CD4-positive, CD25-positive, alpha-beta regulatory T cell (primary cell): Measurements from ENCODE around the gene PTPA. TPM values are rescaled to one million over a fixed set of nuclear protein-coding genes. Genes with fewer than 3 reads are reported as not detected.
"Not testable (repeated sequence)": the region's sequence is repeated elsewhere in the genome, so short reads cannot be mapped to it uniquely, and the experiment has no call there.

Source experiments
- ATAC-seq, 2 donors: fragments of 150-1000 bp; cut with Tn5 transposase; one replicate each; pipeline ENCODE4 v1.10.0; 2021; ENCODE audit warnings: low read depth in 2 of 2, moderate number of reproducible peaks in 2 of 2, moderate library complexity in 1 of 2
- DNase-seq, 3 donors: peaks; one replicate each; pipeline versions ENCODE4 v3.0.0 to v3.0.0-alpha.2; 2012 to 2022; ENCODE audit warnings: mixed read lengths in 1 of 3
- H3K27ac ChIP-seq: one replicate; pipeline ENCODE4 v1.7.0; 2013; ENCODE audit warnings: mild to moderate bottlenecking, low read length; ENCODE audit not compliant: insufficient read depth, poor library complexity, severe bottlenecking
- H3K27me3 ChIP-seq: one replicate; pipeline ENCODE4 v1.7.0; 2013; ENCODE audit warnings: low read length; ENCODE audit not compliant: control insufficient read depth, insufficient read depth
- H3K36me3 ChIP-seq: one replicate; pipeline ENCODE4 v1.7.0; 2013; ENCODE audit warnings: mild to moderate bottlenecking, low read length, moderate library complexity; ENCODE audit not compliant: control insufficient read depth, insufficient read depth
- H3K4me1 ChIP-seq: 2 replicates; pipeline ENCODE4 v1.7.0; 2013; ENCODE audit warnings: mild to moderate bottlenecking, low read length; ENCODE audit not compliant: insufficient read depth, control insufficient read depth, poor library complexity, severe bottlenecking
- H3K4me3 ChIP-seq: one replicate; pipeline ENCODE4 v1.7.0; 2013; ENCODE audit warnings: low read depth, mild to moderate bottlenecking, low read length, moderate library complexity
- H3K9me3 ChIP-seq, 2 experiments: 1 replicate in 1 of 2; 2 replicates in 1 of 2; pipeline ENCODE4 v1.7.0; 2013; ENCODE audit warnings: low read length in 2 of 2, mild to moderate bottlenecking in 1 of 2, moderate library complexity in 1 of 2; ENCODE audit not compliant: control insufficient read depth in 2 of 2
- H3K27ac Mint-ChIP-seq, 3 donors: one replicate each; pipeline ENCODE4 v1.8.0; 2020 to 2022; ENCODE audit warnings: mild to moderate bottlenecking in 3 of 3, mixed read lengths in 3 of 3, moderate library complexity in 2 of 3
- H3K27me3 Mint-ChIP-seq: one replicate; pipeline ENCODE4 v1.8.0; 2022; ENCODE audit warnings: mild to moderate bottlenecking, mixed read lengths
- H3K36me3 Mint-ChIP-seq: one replicate; pipeline ENCODE4 v1.8.0; 2020; ENCODE audit warnings: mixed read lengths
- H3K4me1 Mint-ChIP-seq, 4 donors: one replicate each; pipeline ENCODE4 v1.8.0; 2020 to 2022; ENCODE audit warnings: mixed read lengths in 4 of 4, mild to moderate bottlenecking in 1 of 4
- H3K4me3 Mint-ChIP-seq, 4 donors: one replicate each; pipeline ENCODE4 v1.8.0; 2020 to 2022; ENCODE audit warnings: mild to moderate bottlenecking in 4 of 4, mixed read lengths in 4 of 4, moderate library complexity in 3 of 4
- H3K9me3 Mint-ChIP-seq, 7 donors: one replicate each; pipeline ENCODE4 v1.8.0; 2020 to 2022; ENCODE audit warnings: mixed read lengths in 7 of 7, mild to moderate bottlenecking in 3 of 7, moderate library complexity in 2 of 7
- polyA plus RNA-seq, 4 donors: library from polyadenylated mRNA; unstranded; fragments of 300-500 nt; fragmentation: Illumina TruSeq; gene quantifications; one replicate each; pipeline ENCODE4 v1.2.3, GENCODE V29; 2021
- total RNA-seq: library from RNA; stranded (reverse); gene quantifications from one replicate; pipeline ENCODE4 v1.2.3, GENCODE V29; 2022

Gene PTPA
- total and polyA plus RNA-seq, 5 donors from 2014 or later: 12.9 to 53.7 (median 16.7) TPM

DNA sequence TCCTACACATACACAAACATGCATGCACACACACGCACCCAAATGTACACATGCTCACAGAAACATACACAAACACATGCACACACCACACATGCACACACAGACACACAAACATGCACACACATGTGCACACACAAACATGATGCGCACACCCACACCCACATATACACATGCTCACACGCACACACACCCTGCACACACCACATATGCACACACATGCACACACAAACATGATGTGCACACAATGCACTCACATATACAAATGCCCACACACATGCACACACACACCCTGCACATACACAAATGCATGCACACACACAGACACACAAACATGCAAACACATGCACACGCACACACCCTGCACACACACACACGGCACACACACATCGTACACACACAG lies 74.2 kb downstream of the PTPA start:
- Mint-ChIP-seq H3K4me3 (no peak overlapping the region), H3K27ac (no peak overlapping the region), H3K36me3 (no peaks in the 10 kb centered on the region), H3K27me3 (no peaks in the 10 kb centered on the region), H3K4me1 (peaks cover 0 to 8% (median under 1%) of the 10 kb centered on the region in 4 donors), H3K9me3 (no peaks in the 10 kb centered on the region)
- no peak for ATAC-seq
- H3K27ac ChIP-seq: no peak overlapping the region
- H3K36me3 ChIP-seq: no peaks in the 10 kb centered on the region
- no peaks in the 10 kb centered on the region for H3K4me1 ChIP-seq
- H3K9me3 ChIP-seq: no peaks in the 10 kb centered on the region
- no peaks in the 10 kb centered on the region for H3K27me3 ChIP-seq
- DNase-seq: no peak
- H3K4me3 ChIP-seq: no peak overlapping the region

DNA sequence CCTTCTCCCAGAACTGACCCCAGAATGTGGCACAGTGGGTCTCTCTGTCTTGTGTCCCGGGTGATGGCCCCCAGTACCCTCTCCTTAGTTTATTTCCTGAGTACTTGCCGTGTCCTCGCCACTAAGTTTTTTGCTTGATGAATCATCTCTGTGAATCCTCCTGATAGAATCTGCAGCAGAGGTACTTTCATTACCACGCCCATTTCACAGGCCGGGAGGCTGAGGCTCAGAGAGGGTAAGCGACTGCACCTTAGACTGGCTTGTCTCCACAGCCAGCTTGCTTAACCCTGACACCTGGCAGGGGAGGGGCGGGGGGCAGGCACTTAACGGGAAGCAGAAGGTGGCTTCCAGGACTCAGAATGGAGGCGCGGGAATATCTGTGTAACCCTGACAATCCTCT lies 74.8 kb downstream of the PTPA start:
- no peak overlapping the region for H3K27ac Mint-ChIP-seq
- no peaks in the 10 kb centered on the region for H3K27me3 Mint-ChIP-seq
- H3K9me3 Mint-ChIP-seq: no peaks in the 10 kb centered on the region
- peak; percentile 26 to 43 for ATAC-seq
- Histone ChIP-seq H3K4me3 (no peak overlapping the region), H3K9me3 (no peaks in the 10 kb centered on the region), H3K27me3 (no peaks in the 10 kb centered on the region), H3K4me1 (no peaks in the 10 kb centered on the region), H3K36me3 (no peaks in the 10 kb centered on the region), H3K27ac (no peak overlapping the region)
- peaks cover 0 to 8% (median under 1%) of the 10 kb centered on the region in 4 donors for H3K4me1 Mint-ChIP-seq
- no peaks in the 10 kb centered on the region for H3K36me3 Mint-ChIP-seq
- peak overlapping the region in 1 of 4 donors; percentile 52 for H3K4me3 Mint-ChIP-seq
- DNase-seq: peak in 1 of 3 donors; percentile 52

DNA sequence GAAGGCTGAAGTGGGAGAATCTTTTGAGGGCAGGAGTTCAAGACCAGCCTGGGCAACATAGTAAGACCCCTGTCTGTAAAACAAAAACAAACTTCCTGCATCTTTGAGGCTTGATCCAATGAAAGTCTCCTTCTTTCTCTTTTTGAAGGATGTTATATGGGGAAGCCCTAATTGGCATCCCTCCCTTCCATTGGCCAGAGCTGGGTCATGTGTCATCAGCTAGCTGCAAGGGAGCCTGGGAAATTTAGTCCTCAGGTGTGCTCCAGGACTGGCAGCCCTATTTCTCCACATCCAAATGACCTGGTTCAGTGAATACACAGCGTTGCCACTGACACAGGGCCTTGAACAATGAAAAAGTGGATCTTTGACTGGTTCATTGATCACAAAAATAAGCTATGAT lies 75.8 kb downstream of the PTPA start:
- Mint-ChIP-seq H3K4me3 (no peak overlapping the region), H3K4me1 (peaks cover 0 to 8% (median under 1%) of the 10 kb centered on the region in 4 donors), H3K9me3 (no peaks in the 10 kb centered on the region), H3K36me3 (no peaks in the 10 kb centered on the region), H3K27ac (no peak overlapping the region), H3K27me3 (peaks cover 6% of the 10 kb centered on the region)
- DNase-seq: no peak
- Histone ChIP-seq H3K4me1 (no peaks in the 10 kb centered on the region), H3K9me3 (peaks cover 0 to 1% of the 10 kb centered on the region in 2 experiments), H3K27ac (no peak overlapping the region), H3K27me3 (no peaks in the 10 kb centered on the region), H3K4me3 (no peak overlapping the region), H3K36me3 (no peaks in the 10 kb centered on the region)
- no peak for ATAC-seq

DNA sequence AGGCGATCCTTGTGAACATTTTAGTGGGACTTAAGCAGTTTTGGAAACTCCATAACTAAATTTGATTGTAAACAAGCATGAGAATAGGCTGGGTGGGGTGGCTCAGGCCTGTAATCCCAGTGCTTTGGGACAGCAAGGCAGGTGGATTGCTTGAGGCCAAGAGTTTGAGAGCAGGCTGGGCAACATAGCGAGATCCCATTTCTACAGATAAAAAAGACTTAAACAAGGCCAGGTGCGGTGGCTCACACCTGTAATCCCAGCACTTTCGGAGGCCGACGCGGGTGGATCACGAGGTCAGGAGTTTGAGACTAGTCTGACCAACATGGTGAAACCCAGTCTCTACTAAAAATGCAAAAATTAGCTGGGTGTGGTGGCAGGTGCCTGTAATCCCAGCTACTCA lies 78.8 kb downstream of the PTPA start:
- H3K27me3 Mint-ChIP-seq: peaks cover 24% of the 10 kb centered on the region
- H3K4me1 ChIP-seq, ATAC-seq, H3K4me3 Mint-ChIP-seq, H3K27me3 ChIP-seq, H3K4me1 Mint-ChIP-seq, H3K36me3 Mint-ChIP-seq, H3K36me3 ChIP-seq, H3K27ac Mint-ChIP-seq, H3K9me3 Mint-ChIP-seq, H3K4me3 ChIP-seq, H3K9me3 ChIP-seq, DNase-seq, H3K27ac ChIP-seq: not testable (repeated sequence)

DNA sequence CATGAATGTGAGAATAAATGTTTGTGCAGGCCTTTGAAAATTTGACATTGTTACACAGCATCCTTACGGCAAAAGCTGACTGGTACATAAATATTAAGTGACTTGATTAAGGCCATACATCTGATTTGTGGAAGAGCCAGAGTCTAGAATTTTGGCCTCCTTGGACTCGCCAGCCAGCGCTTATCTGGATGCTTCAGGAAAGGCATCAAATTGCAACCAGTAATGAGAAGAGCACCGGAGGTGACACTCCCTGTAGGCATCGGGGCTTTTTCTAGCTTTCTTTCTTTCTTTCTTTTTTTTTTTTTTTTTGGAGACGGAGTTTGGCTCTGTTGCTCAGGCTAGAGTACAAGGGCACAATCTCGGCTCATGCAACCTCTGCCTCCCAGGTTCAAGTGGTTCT lies 80.0 kb downstream of the PTPA start:
- ATAC-seq (no peak), DNase-seq (no peak)
- no peak overlapping the region for H3K4me3 ChIP-seq
- Mint-ChIP-seq H3K36me3 (no peaks in the 10 kb centered on the region), H3K4me3 (no peak overlapping the region), H3K4me1 (no peaks in the 10 kb centered on the region), H3K27me3 (peaks cover 25% of the 10 kb centered on the region), H3K27ac (no peak overlapping the region), H3K9me3 (peaks cover 0 to 5% (median 0%) of the 10 kb centered on the region in 7 donors)
- no peaks in the 10 kb centered on the region for H3K36me3 ChIP-seq
- H3K9me3 ChIP-seq: peaks cover 5 to 7% of the 10 kb centered on the region in 2 experiments
- H3K27ac ChIP-seq: no peak overlapping the region
- H3K4me1 ChIP-seq: no peaks in the 10 kb centered on the region
- H3K27me3 ChIP-seq: peaks cover 4% of the 10 kb centered on the region

DNA sequence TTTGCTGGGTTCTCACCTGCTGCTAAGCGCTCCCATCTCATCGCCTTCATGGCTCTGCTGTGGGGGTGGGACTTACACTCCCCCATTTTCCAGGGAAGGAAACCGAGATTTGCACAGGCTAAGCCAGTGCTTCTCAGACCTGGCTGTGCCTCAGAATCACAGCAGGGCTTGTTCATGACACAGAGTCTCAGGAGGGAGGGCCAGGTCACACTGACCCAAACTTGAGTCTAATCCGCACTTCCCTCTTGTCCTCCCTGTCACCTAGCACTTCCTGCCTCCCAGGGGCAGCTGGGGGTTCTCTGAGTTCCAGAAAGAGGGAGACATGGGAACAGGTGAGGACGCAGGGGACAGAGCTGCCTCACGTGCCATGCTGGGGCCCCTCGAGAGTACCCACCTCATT lies 82.4 kb downstream of the PTPA start:
- Histone ChIP-seq H3K36me3 (no peaks in the 10 kb centered on the region), H3K4me3 (no peak overlapping the region), H3K27me3 (peaks cover 4% of the 10 kb centered on the region), H3K9me3 (peaks cover 5 to 7% of the 10 kb centered on the region in 2 experiments), H3K4me1 (no peaks in the 10 kb centered on the region), H3K27ac (no peak overlapping the region)
- no peak overlapping the region for H3K4me3 Mint-ChIP-seq
- no peak for DNase-seq
- peaks cover 0 to 5% (median 0%) of the 10 kb centered on the region in 7 donors for H3K9me3 Mint-ChIP-seq
- H3K36me3 Mint-ChIP-seq: no peaks in the 10 kb centered on the region
- peaks cover 0 to 2% (median 0%) of the 10 kb centered on the region in 4 donors for H3K4me1 Mint-ChIP-seq
- no peak for ATAC-seq
- H3K27me3 Mint-ChIP-seq: peaks cover 28% of the 10 kb centered on the region
- H3K27ac Mint-ChIP-seq: no peak overlapping the region

DNA sequence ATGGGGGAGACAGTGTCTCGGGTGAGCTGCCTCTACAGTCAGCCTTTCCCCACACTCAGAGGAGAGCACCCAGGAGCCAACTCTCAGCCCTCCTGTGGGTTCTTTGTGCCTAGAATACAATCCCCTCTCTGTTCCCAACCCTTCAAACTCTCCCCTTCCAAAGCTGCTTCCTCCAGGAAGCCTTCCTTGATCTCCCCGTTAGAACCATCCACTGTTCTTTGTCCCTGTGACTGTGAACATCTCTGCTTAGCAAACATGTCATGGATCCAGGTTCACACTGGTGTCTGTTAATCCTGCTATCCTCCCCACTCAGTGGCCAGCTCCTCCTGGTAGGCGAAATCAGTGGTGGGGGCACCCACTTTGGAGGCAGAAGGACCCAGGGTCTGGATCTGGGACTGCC lies 83.0 kb downstream of the PTPA start:
- H3K27me3 Mint-ChIP-seq: peaks cover 28% of the 10 kb centered on the region
- H3K27me3 ChIP-seq: peaks cover 4% of the 10 kb centered on the region
- no peak overlapping the region for H3K27ac Mint-ChIP-seq
- H3K4me1 Mint-ChIP-seq: peaks cover 0 to 4% (median under 1%) of the 10 kb centered on the region in 4 donors
- no peaks in the 10 kb centered on the region for H3K36me3 ChIP-seq
- peaks cover 0 to 6% (median 0%) of the 10 kb centered on the region in 7 donors for H3K9me3 Mint-ChIP-seq
- H3K4me1 ChIP-seq: no peaks in the 10 kb centered on the region
- no peaks in the 10 kb centered on the region for H3K36me3 Mint-ChIP-seq
- DNase-seq: no peak
- H3K27ac ChIP-seq: no peak overlapping the region
- H3K4me3 Mint-ChIP-seq: no peak overlapping the region
- ATAC-seq: no peak
- H3K9me3 ChIP-seq: peaks cover 5 to 7% of the 10 kb centered on the region in 2 experiments
- H3K4me3 ChIP-seq: no peak overlapping the region

DNA sequence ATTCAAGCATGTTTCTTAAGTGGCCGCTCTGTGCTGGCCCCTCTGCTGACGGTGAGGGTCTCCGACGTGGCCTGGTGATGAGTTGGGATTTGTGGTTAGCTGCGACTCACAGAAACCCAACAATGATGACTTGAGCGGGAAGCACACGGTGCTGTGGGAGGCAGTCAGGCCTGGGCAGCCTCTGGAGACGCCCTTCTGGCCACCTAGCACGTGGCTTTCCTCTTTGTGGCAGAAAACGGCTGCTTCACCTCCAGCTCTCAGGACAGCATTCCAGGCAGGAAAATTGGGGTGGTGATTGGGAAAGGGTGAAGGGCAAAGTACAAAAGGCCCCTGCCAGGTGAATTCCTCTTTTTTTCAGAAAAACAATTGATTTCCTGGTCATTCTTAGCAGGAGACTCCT lies 84.4 kb downstream of the PTPA start:
- Mint-ChIP-seq H3K9me3 (peaks cover 0 to 6% (median 0%) of the 10 kb centered on the region in 7 donors), H3K4me1 (peaks cover 0 to 4% (median under 1%) of the 10 kb centered on the region in 4 donors), H3K4me3 (no peak overlapping the region), H3K36me3 (no peaks in the 10 kb centered on the region), H3K27ac (no peak overlapping the region), H3K27me3 (peaks cover 28% of the 10 kb centered on the region)
- ATAC-seq (no peak), DNase-seq (no peak)
- H3K4me1 ChIP-seq: no peaks in the 10 kb centered on the region
- H3K27ac ChIP-seq: no peak overlapping the region
- H3K4me3 ChIP-seq: no peak overlapping the region
- no peaks in the 10 kb centered on the region for H3K36me3 ChIP-seq
- peaks cover 5 to 7% of the 10 kb centered on the region in 2 experiments for H3K9me3 ChIP-seq
- H3K27me3 ChIP-seq: peaks cover 4% of the 10 kb centered on the region
